HFFc6 (cell line): Measurements from ENCODE around the gene CCDC182. TPM values are rescaled to one million over a fixed set of nuclear protein-coding genes. Genes with fewer than 3 reads are reported as not detected.

ENCODE experiments used
- DNase-seq: peaks from one replicate; pipeline ENCODE4 v3.0.0-alpha.2; 2018
- H3K27ac Mint-ChIP-seq: 2 replicates; pipeline ENCODE4 v1.8.0; 2020; ENCODE audit warnings: mild to moderate bottlenecking, mixed read lengths
- H3K27me3 Mint-ChIP-seq: 2 replicates; pipeline ENCODE4 v1.8.0; 2021; ENCODE audit warnings: mild to moderate bottlenecking, moderate library complexity, mixed read lengths; ENCODE audit not compliant: insufficient read depth
- H3K36me3 Mint-ChIP-seq: 2 replicates; pipeline ENCODE4 v1.8.0; 2021; ENCODE audit warnings: low read depth, mixed read lengths
- H3K4me1 Mint-ChIP-seq: 2 replicates; pipeline ENCODE4 v1.8.0; 2020; ENCODE audit warnings: low read depth, mixed read lengths
- H3K4me3 Mint-ChIP-seq: 2 replicates; pipeline ENCODE4 v1.8.0; 2020; ENCODE audit warnings: mild to moderate bottlenecking, moderate library complexity, mixed read lengths
- H3K9me3 Mint-ChIP-seq: 2 replicates; pipeline ENCODE4 v1.8.0; 2020; ENCODE audit warnings: mild to moderate bottlenecking, mixed read lengths
- total RNA-seq, 6 experiments: library from RNA; stranded (reverse); fragmentation: NEBNext Ultra II Directional; extraction: Animal tissue kit (Norgen Biotek cat#: 25700); gene quantifications; 2 replicates in 1 of 6; 3 replicates in 5 of 6; pipeline ENCODE4 v1.2.3, GENCODE V29; 2021
- TF ChIP-seq, protein P1 (sequence below): fragments of 200-600 bp; sonication (generic); IDR thresholded peaks from 2 replicates; pipeline ENCODE4 v1.5.0; 2021; ENCODE audit warnings: antibody characterized with exemption, mild to moderate bottlenecking

CCDC182 gene
- total RNA-seq, 6 experiments from 2014 or later = not detected

DNA sequence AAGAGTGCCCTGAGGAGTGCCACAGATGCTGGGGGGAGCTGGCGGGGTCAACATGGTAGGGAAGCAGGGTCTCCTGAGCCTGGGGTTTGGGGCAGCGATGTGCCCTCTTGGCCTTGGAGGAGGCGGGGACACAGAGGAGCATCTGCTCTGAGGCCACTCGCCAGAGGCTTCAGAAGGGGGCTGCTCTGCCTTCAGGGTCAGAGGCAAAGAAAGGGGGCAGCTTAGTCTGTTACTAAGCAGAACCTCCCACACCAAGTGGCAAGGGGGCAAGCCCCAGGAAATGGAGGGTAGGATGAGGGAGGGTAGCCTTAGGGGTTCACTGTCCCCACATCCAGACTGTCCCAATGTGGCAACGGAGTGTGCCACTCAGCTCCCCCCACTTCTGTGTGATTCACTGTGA is 18.3 kb downstream of the CCDC182 start:
- Mint-ChIP-seq H3K9me3 (no peaks in the 10 kb centered on the region), H3K27ac (no peak overlapping the region), H3K4me3 (no peak overlapping the region), H3K36me3 (no peaks in the 10 kb centered on the region), H3K4me1 (no peaks in the 10 kb centered on the region), H3K27me3 (peaks cover 63% of the 10 kb centered on the region)
- DNase-seq = no peak
- TF ChIP-seq, protein P1, sequence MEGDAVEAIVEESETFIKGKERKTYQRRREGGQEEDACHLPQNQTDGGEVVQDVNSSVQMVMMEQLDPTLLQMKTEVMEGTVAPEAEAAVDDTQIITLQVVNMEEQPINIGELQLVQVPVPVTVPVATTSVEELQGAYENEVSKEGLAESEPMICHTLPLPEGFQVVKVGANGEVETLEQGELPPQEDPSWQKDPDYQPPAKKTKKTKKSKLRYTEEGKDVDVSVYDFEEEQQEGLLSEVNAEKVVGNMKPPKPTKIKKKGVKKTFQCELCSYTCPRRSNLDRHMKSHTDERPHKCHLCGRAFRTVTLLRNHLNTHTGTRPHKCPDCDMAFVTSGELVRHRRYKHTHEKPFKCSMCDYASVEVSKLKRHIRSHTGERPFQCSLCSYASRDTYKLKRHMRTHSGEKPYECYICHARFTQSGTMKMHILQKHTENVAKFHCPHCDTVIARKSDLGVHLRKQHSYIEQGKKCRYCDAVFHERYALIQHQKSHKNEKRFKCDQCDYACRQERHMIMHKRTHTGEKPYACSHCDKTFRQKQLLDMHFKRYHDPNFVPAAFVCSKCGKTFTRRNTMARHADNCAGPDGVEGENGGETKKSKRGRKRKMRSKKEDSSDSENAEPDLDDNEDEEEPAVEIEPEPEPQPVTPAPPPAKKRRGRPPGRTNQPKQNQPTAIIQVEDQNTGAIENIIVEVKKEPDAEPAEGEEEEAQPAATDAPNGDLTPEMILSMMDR = no peak

DNA sequence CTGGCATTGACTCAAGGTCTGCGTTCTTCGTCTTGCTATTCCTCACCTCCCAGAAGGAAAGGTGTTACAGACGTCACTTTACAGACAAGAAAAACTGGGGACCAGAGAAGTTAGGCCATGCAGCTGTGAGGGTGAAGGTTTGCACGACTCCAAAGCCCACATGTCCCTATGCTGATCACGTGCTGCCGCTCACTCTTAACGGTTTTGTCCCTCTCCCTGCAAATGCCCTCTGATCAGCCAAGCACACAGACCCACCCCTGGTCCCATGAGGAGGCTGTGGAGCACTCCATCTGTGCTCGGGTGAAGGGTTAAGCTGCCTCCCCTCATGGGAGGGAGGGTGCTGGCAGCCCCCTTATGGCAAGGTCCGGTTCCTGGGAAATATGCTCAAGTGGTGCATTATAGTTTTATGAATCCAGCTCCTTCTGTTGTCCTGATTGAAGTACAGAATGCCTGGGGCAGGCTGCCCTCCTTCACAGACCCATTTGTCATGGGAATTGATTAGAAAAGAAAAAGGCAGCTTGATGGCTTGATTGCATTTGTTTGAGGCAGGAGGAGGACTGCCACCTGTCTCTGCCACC is 18.8 kb downstream of the CCDC182 start:
- TF ChIP-seq, protein P1 = no peak
- DNase-seq = no peak
- H3K4me3 Mint-ChIP-seq = no peak overlapping the region
- no peaks in the 10 kb centered on the region for H3K36me3 Mint-ChIP-seq
- no peak overlapping the region for H3K27ac Mint-ChIP-seq
- H3K27me3 Mint-ChIP-seq = peaks cover 62% of the 10 kb centered on the region
- no peaks in the 10 kb centered on the region for H3K9me3 Mint-ChIP-seq
- no peaks in the 10 kb centered on the region for H3K4me1 Mint-ChIP-seq

DNA sequence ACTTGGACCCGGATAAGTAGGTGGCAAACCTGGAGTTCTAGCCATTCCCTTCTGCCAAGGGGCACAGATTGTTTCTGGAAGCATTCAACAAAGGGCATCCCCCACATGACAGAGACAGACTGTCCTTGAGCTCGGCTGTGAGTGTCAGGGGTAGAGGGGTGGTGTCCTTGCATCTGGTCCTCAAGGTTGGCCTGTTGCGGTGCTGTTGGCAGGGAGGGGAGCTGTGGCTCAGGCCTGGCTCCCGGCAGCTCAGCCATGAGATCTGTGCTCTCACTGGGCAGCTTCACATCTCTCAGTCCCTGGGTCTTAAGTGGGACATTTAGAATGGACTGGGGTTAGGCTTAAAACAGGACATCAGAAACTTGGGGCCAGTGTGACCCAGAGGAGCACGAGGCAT is 20.4 kb downstream of the CCDC182 start:
- Mint-ChIP-seq H3K27me3 (peaks cover 56% of the 10 kb centered on the region), H3K9me3 (no peaks in the 10 kb centered on the region), H3K27ac (no peak overlapping the region), H3K4me1 (no peaks in the 10 kb centered on the region), H3K4me3 (no peak overlapping the region), H3K36me3 (no peaks in the 10 kb centered on the region)
- no peak for DNase-seq
- TF ChIP-seq, protein P1 = no peak

DNA sequence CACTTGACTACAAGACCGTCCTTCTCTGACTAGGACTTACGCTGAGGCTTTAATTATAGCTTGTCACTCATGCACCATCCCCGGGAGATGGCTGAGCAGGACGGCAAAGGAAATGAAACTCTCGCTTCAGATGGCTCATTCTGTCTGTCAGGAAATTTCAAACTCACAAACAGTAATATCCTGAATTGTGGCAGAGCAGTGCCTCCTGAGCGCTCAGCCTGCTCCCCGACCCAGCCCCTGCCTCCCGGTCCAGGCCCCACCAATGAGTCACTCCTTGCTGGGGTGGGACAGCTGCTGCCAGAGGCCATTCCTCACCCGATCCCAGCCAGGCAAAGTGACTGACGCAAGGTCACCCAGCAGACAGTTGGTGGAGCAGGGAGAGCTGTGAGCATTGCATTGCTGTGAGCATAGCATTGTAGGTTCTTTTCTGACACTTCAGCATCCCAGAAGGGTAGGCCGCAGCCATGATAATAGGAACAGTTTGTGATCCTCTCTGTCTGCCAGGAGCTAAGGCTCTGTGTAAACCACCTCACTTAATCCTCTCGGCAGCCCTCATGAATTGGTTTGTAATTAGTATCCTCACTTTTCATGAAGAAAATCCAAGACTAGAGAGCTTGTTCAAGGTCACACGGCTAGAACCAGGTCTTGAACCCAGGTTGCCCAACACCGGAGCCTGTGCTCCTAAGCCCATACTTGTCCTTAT is 20.9 kb downstream of the CCDC182 start:
- Mint-ChIP-seq H3K4me3 (no peak overlapping the region), H3K27me3 (peaks cover 52% of the 10 kb centered on the region), H3K4me1 (no peaks in the 10 kb centered on the region), H3K9me3 (no peaks in the 10 kb centered on the region), H3K36me3 (no peaks in the 10 kb centered on the region), H3K27ac (no peak overlapping the region)
- DNase-seq = no peak
- TF ChIP-seq, protein P1 = no peak

DNA sequence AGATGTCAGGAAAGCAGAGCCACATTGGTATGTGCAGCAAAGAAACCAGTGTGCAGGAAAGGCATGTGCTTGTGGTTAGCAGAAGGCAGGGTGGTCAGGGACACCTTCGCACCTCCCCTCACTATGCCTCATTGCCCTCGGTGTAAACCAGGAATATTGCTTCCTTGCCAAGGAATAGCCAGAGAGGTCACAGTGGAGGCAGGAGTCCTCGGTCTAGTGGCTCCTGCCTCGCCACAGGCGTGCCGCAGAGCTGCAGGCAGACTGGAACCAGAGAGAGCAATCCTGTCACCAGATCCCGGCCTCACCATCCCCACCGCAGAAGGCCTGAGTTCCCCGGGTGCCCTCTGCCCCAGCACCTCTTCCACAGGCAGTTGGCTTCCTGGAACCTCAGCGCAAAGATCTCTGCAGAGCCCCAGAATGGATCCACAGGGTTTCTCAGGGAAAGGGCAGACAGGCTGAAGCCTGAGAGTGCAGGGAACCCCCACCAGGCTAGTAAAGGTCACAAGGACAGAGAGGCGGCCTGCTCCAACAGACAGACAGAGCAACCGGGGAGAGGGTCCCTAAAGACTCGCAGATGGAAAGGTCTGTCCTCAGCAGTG is 21.6 kb downstream of the CCDC182 start:
- no peak for DNase-seq
- peaks cover 53% of the 10 kb centered on the region for H3K27me3 Mint-ChIP-seq
- H3K9me3 Mint-ChIP-seq = no peaks in the 10 kb centered on the region
- TF ChIP-seq, protein P1 = no peak
- H3K4me3 Mint-ChIP-seq = no peak overlapping the region
- H3K36me3 Mint-ChIP-seq = no peaks in the 10 kb centered on the region
- H3K27ac Mint-ChIP-seq = no peak overlapping the region
- H3K4me1 Mint-ChIP-seq = no peaks in the 10 kb centered on the region
